Measurements from ENCODE around the gene EEF1AKMT3. TPM values are rescaled to one million over a fixed set of nuclear protein-coding genes. Genes with fewer than 3 reads are reported as not detected.
A peak's percentile ranks its signal among the peaks of the same experiment; 100 is the strongest.

Gene EEF1AKMT3
- total and polyA plus RNA-seq, 12 donors = 1.1 to 2.6 (median 1.5) TPM

DNA sequence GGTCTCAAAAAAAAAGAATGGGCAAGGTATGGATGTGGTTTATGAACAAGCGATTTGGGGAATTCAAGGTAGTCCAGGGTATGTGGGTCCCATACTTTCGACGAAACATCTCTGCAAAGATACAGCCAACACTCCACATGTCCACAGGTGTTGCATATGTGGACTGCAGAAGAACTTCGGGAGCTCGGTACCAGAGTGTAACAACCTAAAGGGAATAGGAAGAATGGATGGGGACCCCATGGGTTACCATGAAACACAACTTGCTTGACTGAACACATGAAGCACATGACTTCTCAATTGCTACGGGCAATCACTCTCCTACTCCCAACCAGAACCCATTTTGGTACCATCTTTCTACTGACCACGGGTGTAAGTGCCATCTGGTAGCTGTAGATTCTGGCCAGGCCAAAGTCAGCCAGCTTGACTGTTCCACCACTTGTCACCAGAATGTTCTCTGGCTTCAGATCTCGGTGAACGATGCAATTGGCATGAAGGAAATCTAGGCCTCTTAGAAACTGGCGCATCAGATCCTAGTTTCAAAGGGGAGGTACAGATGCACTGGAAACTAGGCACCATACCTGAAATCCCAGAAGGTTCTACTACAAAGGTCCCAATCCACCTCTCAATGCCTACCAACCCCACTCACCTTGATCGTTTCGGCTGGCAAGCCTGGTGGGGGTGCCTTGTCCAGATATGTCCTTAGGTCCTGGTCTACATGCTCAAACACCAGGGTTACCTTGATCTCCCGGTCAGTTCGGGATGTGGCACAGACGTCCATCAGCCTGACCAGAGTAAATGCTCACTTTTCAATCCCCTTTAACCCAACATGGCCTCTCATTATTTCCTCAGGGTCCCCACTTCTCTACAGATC, 21.6 kb upstream of the EEF1AKMT3 start:
- H3K4me3 ChIP-seq = peak overlapping the region; percentile 55 to 85 (median 72)
- WGBS, 2 donors = 88 to 89% methylated on average over 15 of the region's 15 CpGs
- intact Hi-C loops (cut with DNase I) = no loop called here
- ATAC-seq = no peak
- no peaks in the 10 kb centered on the region for H3K27me3 ChIP-seq
- peaks cover 11 to 45% (median 32%) of the 10 kb centered on the region in 9 donors for H3K4me1 ChIP-seq
- H3K9me3 ChIP-seq = no peaks in the 10 kb centered on the region
- TF ChIP-seq, protein P1, sequence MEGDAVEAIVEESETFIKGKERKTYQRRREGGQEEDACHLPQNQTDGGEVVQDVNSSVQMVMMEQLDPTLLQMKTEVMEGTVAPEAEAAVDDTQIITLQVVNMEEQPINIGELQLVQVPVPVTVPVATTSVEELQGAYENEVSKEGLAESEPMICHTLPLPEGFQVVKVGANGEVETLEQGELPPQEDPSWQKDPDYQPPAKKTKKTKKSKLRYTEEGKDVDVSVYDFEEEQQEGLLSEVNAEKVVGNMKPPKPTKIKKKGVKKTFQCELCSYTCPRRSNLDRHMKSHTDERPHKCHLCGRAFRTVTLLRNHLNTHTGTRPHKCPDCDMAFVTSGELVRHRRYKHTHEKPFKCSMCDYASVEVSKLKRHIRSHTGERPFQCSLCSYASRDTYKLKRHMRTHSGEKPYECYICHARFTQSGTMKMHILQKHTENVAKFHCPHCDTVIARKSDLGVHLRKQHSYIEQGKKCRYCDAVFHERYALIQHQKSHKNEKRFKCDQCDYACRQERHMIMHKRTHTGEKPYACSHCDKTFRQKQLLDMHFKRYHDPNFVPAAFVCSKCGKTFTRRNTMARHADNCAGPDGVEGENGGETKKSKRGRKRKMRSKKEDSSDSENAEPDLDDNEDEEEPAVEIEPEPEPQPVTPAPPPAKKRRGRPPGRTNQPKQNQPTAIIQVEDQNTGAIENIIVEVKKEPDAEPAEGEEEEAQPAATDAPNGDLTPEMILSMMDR (IDR thresholded peaks at IDR 0.05) = no peak
- peak overlapping the region in 8 of 10 donors; percentile 90 to 96 (median 92) for H3K27ac ChIP-seq
- peaks cover 0 to 51% (median 32%) of the 10 kb centered on the region in 9 donors for H3K36me3 ChIP-seq
- DNase-seq = no peak

DNA sequence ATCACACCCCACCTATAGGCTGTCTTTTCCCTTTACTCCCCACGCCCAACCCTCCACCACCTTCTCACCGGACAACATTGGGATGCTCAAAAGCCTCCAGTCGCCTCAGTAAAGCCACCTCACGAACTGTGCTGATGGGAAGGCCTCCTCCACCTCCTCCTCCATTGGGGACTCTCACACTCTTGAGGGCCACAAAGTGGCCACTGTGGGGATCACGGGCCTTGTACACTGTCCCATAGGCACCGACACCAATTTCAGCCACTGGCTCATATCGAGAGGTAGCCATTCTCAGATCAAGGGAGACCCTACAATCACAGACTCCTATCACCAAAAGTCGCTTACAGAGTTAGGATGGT, 21.0 kb upstream of the EEF1AKMT3 start:
- peak in 2 of 8 donors; percentile 0 for ATAC-seq

DNA sequence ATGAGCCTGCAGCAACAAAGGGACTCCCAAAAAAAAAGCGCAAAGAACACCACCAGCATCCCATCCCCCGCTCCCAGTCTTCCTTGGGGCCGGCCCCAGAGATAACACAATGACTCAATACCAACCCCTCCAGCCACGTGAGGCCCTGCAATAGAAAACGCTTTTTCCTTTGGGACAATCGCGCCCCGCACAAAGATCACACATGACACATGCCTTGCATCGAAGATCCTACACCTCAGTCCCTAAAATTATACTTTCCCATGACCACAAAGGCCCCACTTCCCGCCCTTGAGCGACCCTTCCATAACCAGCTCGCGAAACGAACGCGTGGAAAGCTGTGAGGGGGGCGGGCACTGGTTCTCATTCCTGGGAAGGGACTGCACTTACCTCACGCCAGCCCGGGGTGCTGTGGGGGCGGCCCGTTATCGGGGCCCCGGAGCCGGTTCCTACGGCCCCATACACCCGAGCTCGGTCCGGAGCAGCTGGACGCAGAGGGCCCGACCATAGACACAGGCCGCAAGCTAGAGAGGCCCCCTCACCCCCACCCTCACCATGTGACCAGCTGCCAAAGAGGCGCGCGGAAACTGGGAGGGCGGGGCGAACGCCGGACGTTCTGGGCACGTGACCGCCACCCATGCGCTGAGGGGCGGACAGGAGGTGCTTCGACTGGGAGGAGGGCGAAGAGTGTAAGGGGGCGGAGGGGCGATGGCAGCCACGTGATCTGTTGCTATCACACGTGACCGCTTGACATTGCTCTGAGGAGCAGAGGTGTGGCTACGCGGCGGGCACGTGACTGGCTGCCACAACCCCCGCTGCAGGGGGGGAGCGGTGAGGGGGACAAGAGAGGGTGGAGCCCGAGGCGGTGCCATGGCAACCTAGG, 20.4 kb upstream of the EEF1AKMT3 start, which contains the start of gene CDK4:
Gene CDK4, minus strand, starts transcription at position 523 of the 880 bp plus-strand sequence. CDS start 593 bp downstream, outside the sequence.
- DNase-seq (peak; percentile 99), ATAC-seq (peak; percentile 92 to 96 (median 93))
- Histone ChIP-seq H3K27ac (peak within 1 kb of the TSS; percentile 70 to 96 (median 91)), H3K4me3 (peak within 1 kb of the TSS; percentile 55 to 85 (median 72)), H3K36me3 (peaks cover 0 to 41% (median 27%) of the 10 kb centered on the region in 9 donors), H3K4me1 (peaks cover 14 to 49% (median 38%) of the 10 kb centered on the region in 9 donors), H3K9me3 (no peaks in the 10 kb centered on the region), H3K27me3 (no peaks in the 10 kb centered on the region)
- intact Hi-C loops (cut with DNase I) = no loop called here
- TF ChIP-seq, protein P1 (IDR thresholded peaks at IDR 0.05) = no peak
- 0% methylated on average over 58 of the region's 58 CpGs for WGBS, 2 donors

More for the DNA sequence above, 21.0 kb upstream of the EEF1AKMT3 start:
- Histone ChIP-seq H3K36me3 (peaks cover 0 to 47% (median 32%) of the 10 kb centered on the region in 9 donors), H3K4me3 (peak overlapping the region; percentile 55 to 85 (median 72)), H3K9me3 (no peaks in the 10 kb centered on the region), H3K27me3 (no peaks in the 10 kb centered on the region), H3K27ac (peak overlapping the region; percentile 70 to 96 (median 91)), H3K4me1 (peaks cover 14 to 45% (median 34%) of the 10 kb centered on the region in 9 donors)
- TF ChIP-seq, protein P1 (IDR thresholded peaks at IDR 0.05) = no peak
- 15% methylated on average over 8 of the region's 8 CpGs for WGBS, 2 donors
- intact Hi-C loops (cut with DNase I) = no loop called here
- DNase-seq = no peak

DNA sequence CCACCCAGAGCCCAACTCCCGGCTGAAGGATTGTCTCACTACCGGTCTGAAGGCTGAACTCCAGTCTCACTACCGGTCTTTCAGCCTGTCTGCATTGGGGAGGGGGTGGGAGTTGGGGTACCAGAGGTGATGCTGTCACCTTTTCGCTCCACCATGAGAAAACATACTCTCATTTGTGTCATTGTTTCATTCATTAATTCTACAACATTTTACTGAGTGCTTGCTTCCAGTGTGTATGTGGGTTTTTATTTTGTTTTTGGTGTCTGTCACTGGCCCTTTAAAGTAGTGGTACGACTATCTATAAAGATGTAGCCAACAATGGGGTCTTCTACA, 19.8 kb upstream of the EEF1AKMT3 start:
- 1 to 4% methylated on average over 5 of the region's 5 CpGs for WGBS, 2 donors
- peaks cover 14 to 51% (median 38%) of the 10 kb centered on the region in 9 donors for H3K4me1 ChIP-seq
- TF ChIP-seq, protein P1 (IDR thresholded peaks at IDR 0.05) = no peak
- H3K27me3 ChIP-seq = no peaks in the 10 kb centered on the region
- peak overlapping the region in 9 of 10 donors; percentile 15 to 85 (median 70) for H3K4me3 ChIP-seq
- intact Hi-C loops (cut with DNase I) = no loop called here
- peak overlapping the region in 9 of 10 donors; percentile 20 to 96 (median 55) for H3K27ac ChIP-seq
- no peak for ATAC-seq
- peaks cover 0 to 39% (median 23%) of the 10 kb centered on the region in 9 donors for H3K36me3 ChIP-seq
- H3K9me3 ChIP-seq = no peaks in the 10 kb centered on the region
- DNase-seq = no peak
